Measurements from ENCODE around the gene MDM4. TPM values are rescaled to one million over a fixed set of nuclear protein-coding genes. Genes with fewer than 3 reads are reported as not detected.

MDM4 gene
- total RNA-seq, 1 donor from 2014 or later: 87.5 TPM

DNA sequence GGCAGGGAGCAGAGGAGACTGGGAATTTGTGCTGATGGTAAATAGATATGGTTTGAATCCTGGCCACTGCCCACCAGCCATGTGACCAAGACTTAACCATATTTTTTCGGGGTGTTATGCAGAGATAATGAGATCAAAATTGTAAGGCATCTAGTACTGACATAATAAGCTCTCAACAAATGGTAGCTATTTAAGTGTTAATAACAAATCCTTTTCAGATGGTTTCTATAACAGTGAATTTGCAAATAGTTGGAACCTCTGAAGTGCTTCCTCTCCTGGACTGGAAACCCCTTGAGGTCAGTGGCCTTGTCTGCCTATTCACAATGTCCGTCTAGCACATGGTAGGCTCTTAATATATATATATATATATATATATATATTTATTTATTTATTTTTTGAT lies 64.7 kb downstream of the MDM4 start:
- DNase-seq: no peak

DNA sequence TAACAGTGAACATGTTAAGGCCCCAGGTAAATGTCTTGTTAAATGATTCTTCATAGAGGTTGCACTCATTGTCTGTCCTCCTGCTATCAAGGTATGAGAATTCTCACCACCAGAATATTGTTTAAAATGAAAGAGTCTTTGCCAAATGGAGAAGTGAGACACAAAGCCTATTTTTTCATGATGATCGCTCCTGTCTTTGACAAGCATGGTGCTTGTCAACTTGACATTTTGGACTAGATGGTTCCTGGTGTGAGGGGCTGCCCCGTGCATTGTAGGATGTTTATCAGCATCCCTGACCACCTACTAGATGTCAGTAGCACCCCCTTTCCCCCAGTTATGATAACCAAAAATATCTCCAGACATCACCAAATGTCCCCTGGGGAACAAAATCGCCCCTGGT lies 65.6 kb downstream of the MDM4 start:
- DNase-seq: no peak

DNA sequence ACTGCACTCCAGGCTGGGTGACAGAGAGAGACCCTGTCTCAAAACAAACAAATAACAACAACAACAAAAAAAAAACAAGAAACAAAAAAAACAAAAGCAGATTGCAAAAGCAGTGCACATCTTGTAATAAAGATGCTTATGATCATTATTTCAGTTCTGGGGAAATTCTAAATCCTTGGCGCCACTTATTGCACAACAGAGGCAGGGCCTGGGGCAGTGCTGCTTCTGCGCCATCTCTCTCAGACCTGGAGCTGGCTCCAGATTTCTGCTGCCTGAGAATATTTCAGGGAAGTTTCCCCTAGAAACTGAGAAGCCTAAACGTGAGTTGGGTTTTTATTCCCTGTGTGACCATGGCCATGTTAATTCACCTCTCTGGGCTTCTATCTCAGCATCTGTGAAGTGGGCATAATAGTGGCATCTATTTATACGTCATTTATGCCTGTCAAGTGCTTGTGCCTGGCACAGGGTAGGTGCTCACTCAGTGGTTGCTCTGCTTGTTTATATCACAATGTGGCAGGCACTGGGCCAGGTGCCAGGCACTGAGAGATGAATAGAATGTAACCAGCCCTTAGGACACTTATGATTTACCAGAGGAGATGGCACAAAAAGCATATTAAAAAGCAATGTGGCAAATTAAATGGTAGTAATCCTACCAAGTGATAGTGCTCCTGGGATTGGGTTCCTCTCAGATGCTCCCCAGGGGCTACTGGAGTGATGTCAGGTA lies 67.9 kb downstream of the MDM4 start:
- no peak for DNase-seq

DNA sequence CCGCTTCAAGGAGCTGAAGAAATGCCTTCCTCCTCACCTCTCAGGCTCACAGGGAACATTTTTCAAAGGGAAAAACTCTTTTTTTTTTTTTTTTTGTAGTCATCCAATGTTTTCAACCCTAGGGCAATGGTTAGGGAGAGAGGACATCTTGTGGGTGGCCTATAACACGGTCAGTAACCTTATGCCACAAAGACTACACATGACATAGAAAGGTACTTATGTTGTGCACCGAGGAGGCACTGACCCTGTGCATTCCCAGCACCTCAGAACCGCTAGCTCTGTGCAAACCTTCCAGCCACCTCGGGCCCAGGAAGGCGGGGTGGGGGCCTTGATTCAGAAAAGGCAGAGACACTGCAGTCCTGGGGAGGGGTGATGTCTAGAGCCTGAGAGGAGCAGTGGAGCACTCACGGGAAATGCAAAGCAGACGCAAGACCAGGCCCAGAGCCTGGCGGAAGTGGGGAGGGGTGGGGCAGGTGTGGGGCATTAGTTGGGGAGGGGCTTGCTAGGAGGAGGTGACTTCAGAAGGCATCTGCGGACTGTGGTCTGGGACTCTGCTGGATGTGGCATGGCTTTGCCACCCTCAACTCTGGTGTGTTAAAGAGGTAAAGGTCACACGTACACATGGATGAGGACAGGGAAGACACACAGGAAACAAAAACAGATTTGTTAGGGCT lies 68.6 kb downstream of the MDM4 start:
- no peak for DNase-seq

DNA sequence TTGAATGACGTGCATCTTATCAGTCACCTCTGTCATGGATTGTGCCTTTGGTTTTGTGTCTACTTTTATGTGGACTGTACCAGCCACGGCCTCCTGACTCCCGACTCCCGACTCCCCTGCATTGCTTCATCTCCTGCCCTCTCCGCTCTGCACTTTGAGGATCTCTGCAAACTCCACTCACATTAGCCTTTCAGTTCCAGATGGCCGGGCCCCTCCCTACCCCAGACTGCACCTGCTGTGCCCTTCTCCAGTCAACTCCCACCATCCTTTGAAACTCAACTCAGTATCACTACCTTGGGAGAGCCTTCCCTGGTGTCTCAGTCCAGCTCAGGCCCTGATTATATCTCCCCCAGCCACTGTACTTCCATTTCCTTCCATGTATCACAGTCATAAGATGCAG lies 71.4 kb downstream of the MDM4 start:
- no peak for DNase-seq

DNA sequence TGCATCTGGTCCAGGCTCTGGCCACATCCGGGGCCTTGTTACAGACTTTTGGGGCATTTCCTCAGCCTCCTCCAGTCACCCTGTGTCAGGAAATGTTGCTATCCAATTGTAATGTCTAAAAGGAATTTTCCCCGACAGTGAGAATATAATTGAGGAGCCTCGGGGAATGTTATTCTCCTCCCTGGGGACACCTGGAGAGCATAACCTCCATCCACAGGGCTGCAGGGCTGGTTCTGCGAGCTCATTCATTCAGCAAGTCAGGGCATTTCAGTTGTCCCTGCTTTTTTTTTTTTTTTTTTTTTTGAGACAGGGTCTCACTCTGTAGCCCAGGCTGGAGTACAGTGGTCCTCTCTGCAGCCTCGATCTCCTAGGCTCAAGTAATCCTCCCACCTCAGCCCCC lies 72.6 kb downstream of the MDM4 start:
- DNase-seq: no peak

DNA sequence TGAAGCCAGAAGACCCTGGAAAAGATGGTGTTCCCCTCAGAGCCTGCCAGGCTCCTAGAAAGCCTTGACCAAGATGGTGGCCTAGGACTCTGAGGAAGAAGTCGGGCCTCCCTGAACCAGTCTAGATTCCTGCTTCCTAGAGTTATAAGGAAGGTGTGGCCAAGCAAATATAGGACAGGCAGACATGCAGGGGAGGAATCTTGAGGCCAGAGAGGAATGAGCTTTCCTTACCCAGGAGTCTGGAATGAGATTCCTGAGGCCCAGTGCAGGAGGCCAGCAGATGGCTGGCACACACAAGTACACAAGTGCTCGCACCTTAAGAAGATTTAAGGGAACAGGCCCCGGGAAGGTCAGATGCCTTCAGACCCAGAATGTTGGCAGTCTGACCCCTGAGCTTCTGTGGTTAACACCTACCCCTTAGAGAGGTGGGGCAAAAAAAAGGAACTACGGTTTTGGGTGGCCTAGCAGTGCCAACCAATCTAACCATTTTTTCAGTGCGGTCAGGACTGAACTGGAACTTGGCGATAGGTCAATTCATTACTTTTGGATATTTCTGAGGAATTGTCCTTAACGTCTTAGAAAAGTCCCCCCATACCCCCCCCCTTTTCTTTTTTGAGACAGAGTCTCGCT lies 73.3 kb downstream of the MDM4 start:
- no peak for DNase-seq

DNA sequence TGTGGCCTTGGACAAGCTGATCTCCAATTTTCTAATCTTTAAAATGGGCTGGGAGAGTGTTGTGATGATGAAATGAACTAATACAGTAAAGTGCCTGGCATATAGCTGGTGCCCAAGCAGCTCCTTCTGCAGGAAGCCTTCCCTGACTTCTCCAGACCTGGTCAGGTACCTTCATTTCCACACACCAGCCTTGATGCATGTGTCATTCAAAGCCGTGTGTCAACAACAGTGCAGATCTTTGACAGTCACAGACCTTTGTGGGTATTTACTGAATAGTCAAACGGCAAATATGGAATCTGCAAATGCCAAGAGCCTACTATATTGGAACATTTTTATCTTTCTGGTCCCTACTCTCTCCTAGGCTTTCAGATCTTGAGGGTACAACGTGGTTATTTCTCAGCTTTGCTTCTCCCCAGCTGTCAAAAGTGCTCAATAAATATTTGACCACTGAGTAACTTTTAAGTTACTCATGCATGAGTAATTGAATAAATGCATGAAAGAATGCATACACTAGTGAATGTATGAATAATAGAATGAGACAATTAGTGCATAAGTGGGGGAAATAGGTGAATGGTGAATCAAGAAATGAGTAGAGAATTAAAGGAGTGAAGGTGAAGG lies 75.4 kb downstream of the MDM4 start:
- no peak for DNase-seq

DNA sequence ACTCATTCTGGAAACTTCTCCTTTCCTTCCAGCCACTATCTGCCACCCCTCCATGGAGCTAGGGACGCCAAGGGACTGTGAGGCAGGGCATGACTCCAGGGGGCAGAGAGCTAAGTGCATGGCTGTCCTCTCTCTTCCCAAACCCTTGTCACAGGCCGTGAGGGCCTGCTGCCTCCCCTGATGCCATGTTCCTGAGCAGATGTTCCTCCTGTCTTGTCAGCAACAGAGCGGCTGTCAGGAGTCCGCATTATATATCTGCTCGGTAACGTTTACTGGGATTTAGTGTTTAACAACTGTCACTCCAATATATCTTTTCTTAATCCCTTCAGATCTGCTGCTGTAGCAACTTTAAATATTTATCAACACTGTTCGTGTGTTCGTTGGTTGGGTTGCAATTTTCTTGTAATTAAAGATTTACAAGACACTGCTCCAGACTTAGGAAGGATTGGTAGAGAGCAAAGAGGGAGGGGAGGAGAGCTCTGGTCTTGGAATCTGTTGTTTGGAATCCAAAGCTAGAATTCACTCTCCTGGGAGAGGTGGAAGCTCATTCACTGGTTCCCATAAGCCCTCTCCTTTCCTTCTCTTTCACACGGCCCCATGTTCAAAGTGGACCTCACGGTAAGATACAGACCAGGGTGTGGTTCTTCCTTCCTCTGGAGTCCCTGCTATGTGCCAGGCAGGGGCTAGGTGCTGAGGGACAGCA lies 76.2 kb downstream of the MDM4 start:
- DNase-seq: no peak

DNA sequence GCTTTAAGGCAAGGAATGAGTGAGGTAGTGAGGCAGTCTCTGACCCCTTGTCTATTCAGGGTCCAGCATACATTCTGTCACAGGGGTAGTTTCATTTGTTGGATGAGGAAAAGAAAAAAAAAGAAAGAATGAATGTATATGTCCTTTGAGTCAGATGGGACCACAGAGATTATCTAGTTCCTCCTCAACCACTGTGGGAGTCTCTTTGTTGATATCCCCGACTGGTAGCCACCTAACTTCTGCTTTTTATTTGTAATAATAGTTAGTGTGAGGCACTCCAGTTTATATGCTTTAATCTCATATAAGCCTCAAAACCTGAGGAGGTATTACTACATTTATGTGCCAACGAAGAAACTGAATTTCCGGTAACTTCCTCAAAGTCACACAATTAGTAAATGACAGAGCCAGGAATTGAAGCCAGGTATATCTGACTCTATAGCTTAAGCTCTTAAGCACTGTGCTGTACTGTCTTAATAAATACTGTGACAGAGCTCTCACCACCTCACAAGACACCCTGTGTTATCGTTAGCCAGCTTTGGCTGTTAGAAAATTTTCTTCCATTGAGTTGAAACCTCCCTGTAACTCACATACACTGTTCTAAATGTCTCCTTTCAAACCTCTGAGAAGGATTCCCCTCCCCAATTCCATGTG lies 82.2 kb downstream of the MDM4 start:
- DNase-seq: no peak

DNA sequence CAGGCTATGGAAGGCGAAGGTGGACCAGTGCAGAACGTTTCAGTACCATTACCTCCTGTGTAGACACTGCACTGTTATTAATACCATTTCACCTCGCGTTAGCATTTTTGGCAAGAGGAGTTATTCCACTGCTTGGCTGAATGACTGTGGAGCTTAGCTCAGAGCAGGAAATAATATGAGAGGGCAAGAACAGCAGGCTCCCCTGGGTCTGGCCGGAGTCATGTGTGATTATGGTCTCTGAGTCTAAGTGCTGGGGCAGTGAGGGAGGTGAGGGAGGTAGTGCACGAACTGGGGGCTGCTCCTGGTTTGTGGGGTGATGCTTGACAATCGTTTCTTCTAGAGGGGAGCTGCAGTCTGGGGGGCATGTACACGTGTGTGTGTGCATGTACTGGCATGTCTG lies 82.9 kb downstream of the MDM4 start:
- DNase-seq: no peak

DNA sequence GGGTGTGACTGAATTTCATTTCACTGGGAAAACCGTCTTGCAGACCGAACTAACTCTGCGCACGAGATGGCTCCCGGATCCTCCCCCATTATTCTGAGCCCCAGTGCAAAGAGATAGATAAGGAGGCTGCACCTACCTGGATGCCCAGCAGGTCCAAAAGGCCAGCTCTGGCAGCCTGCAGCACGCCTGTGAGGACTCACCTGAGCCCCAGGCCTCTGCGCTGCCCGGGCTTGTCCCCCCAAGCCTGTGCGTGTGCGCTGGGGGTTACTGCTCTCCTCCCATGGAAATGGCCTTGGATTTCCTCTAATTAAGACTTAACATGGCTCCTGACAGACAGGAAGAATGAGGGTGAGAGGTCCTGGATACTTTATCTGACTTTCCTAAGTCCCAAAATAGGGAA lies 83.4 kb downstream of the MDM4 start:
- DNase-seq: no peak

DNA sequence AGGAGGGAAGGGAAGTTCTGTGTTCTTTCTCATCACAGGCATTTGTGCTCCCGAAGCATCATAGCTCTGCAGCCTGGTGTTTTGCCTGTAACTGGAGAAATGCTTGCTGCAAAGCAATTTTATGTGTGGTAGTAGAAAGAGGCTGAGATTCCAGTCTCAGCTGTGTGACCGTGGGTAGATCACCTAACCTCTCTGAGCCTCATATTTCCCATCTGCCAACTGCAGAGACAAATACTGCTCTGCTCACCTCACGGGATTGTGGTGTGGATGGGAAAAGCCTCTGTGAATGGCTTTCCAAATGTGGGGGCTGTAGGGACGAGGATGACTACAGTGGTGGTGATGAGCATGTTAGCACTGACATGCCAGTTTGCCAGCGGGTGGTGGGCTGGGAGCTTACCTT lies 84.0 kb downstream of the MDM4 start:
- no peak for DNase-seq

DNA sequence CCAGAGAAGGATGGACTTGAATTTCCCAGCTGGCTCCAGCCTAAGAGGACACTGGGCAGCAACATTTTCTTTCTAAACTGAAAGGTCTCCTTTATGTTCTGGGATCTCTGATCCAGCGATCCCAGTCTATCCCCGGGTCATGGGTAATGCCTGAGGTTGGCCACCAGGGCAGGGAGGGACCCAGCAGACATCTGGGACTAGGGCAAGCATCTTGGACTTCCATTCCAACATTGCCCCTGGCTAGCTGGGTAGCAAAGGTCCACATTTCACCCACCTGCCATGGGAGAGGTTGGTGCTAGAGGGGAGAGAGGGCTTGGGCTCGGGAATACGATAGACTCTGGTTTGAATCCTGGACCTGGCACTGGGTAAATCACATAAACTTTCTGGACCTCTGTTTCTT lies 84.8 kb downstream of the MDM4 start:
- no peak for DNase-seq

DNA sequence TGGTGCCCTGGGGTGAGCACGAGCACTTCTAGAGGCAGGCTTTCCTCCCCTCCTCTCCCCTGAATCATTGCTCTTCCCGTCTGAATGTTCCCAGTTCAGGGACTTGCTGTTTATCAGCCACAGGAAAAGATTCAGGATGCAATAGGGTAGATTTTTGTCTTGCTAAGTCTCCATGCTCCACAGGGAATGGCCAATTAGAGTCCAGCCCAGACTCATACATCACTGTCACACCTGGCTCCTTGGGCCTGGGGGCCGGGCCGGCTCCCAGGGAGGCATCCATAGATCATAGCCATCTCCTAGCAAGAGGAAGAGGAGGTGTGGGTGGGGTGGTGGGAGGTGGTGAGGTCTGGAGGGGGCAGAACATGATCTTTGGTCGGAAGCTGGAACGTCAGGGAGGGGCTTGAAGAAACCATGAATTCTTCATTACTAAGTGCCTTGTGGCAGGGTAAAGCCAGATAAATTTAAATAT lies 85.9 kb downstream of the MDM4 start:
- DNase-seq: no peak

DNA sequence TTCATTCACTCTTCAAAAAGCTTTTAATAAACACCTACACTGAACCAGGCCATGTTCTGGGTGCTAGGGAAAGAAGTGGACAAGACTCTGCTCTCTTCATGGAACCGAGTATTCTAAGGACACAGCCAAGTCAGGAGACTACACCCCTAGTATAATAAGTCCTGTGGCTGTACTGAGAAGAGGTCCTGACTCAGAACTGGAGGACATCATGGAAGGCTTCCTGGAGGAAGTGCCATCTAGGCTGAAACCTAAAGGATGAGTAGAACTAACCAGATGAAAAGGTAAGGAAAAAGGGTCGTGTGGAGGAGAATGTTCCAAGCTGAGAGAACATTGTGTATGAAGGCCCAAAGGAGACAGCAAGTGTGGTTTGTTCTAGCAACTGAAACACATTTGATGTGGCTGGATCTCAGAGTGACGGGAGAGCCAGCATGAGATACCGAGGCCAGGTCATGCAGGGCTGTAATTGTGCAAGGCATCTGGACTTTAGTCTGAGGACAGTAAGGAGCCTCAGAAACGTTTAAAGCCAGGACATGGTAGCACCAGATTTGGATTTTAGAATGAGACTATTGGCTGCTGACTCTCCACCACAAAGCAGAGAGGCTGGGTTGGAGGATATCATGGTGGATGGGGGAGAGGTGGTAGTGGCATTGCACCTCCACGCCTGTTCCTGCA lies 86.8 kb downstream of the MDM4 start:
- DNase-seq: no peak

DNA sequence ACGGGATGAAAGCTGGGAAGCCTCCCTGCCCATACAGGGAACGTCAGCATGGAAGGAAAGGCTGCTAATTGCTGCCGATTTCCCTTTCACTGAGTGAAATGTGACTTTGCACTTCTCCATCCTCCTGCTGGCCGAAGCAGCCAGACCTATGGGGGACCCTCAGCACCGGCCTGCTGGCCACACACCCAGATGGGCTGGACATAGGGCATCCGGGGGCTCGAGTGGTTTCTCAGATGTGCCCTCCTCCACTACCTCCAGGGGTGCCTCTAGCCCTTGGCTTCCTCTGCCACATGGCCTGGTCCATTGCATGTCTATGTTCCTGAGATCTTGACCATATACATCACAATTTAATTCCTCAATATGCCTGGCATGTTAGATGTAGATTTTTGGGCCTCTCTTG lies 89.6 kb downstream of the MDM4 start:
- DNase-seq: no peak

Data from skin of body (tissue), 2 donors.